NK-92 (cell line): ENCODE results near the gene OR7G3.
A peak's percentile ranks its signal among the peaks of the same experiment; 100 is the strongest.

Experiments used
- DNase-seq: peaks from one replicate; lab custom pipeline; 2025; ENCODE audit not compliant: unreplicated experiment; lab: John Stamatoyannopoulos, UW

OR7G3 gene

GRCh38 chr19:9126900-9127405 lies at the start of gene OR7G3:
OR7G3 (minus strand) TSS chr19:9126950; CDS start chr19:9126950, 0 bp downstream.
- DNase-seq = no peak

- no peak for DNase-seq
Measured at GRCh38 chr19:9175326-9175725, 48.6 kb upstream of the OR7G3 start.

DNA sequence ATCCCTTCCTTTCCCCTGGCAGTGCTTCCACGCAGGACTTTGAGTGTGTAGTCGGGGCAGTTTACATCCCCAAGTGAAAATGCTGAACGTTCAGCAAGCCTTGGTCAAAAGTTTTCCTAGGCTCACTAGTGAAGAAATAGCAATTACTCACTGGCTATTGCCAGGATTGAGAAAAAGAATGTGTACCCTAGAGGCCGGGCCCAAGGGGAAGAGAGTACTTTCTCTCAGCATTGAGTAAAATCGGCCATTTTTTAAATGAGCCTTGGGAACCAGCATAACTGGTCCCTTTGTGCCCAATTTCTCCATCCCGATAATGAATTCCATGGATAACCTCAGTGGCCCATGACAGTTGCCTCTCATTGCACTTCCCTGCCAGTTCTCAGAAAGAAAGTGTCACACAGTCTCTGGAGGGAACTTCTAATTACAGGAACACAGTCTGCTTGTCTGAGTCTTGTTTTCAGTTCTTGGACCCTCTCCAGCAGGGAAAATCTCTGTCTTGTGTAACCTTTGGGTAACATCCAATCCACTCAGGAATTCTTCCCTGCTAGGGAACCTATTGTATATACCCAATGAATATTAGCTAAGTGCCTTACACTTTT lies 44.7 kb upstream of the OR7G3 start:
- no peak for DNase-seq

GRCh38 chr19:9166846-9167245 lies 40.1 kb upstream of the OR7G3 start:
- DNase-seq = no peak

DNA sequence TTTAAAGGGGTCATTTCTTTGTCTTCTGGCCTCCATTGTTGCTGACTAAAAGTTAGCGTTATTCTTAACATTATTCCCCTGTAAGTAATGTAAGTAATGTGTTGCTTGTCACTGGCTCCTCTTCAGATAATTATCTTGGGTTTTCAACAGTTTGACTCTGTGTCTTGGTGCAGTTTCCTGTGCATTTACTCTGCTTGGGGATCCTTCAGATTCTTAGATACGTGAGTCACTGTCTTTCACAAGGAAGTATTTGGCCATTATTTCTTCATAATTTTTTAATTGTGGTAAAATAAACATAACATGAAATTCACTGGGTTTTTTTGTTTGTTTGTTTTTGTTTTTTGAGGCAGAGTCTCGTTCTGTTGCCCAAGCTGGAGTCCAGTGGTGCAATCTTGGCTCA lies 38.5 kb upstream of the OR7G3 start:
- DNase-seq = no peak

GRCh38 chr19:9161427-9161826 lies 34.7 kb upstream of the OR7G3 start:
- no peak for DNase-seq

DNA sequence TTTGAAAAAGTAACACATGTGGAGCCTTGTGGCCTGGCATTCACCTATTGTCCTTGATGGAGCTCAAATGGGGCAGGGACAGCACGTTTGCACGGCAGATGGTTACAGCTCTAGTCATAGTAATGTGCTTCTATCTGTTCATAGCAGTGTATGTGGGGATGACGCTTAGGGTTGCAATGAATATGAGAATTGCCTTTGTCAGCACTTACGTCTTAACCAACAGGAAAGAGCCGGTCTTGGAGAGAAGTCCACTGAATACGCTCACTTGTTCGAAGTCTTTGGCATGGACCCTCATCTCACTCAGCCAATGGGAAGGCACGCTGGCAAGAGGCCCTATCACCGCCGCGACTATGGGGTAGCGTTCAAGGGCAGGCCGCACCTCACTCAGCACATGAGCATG lies 33.1 kb upstream of the OR7G3 start:
- no peak for DNase-seq

DNA sequence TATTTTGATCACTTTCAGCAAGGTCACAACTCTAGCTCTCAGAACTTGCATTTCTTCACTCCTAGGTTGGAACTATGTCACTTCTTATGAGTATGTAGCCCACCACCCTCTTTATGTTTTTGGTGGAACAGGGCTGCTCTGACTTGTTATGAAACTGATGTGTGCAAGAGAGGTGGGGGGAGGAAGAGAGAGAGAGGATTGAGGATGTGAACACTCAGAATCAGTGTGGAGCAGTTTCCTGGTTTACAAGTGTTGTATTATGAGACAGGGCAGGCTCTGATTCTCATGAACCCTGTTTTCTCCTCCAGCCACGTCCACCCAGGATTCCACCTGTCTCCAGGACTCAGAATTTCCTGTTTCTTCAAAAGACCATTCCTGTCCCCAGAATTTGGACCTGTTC lies 29.6 kb upstream of the OR7G3 start:
- DNase-seq = no peak

- no peak for DNase-seq
Measured at GRCh38 chr19:9155591-9155990, 28.8 kb upstream of the OR7G3 start.

DNA sequence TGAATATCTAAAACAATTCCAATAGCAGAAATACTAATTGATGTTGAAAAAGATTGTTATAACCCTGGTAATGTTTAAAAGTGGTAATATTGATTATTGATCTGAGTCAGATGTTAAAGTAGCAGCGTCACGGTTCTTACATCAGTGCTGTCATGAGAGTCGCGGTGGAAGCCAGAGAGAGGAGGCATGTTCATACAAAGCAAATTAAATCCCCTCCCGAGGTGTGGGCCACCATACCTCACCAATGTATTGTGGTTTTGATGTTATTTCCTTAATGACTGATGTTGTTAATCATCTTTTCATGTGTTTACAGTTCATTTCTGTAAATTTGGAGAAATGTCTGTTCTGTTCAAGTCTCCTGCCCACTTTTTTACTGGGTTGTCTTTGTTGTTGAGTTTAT lies 24.6 kb upstream of the OR7G3 start:
- no peak for DNase-seq

- no peak for DNase-seq
Measured at GRCh38 chr19:9150650-9151049, 23.9 kb upstream of the OR7G3 start.

- no peak for DNase-seq
Measured at GRCh38 chr19:9149997-9150396, 23.2 kb upstream of the OR7G3 start.

DNA sequence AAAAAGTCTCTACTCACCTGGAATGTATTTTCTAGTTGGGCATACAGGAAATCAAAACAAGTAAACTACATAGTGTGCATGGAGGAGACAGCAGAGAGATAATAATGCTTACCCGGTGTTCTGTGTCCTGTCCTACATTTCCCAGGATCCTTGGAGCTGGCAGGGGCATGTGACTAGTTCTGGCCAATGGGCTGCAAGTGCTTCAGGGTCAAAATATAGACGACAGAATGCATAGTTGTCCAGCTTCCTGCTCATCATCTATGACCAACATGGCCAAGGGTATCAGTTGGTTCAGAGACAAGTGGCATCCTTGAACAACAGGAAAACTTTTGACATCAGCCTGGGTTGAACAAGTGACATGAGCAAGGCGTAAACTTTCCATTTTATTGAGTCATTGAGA lies 21.9 kb upstream of the OR7G3 start:
- DNase-seq = no peak

DNA sequence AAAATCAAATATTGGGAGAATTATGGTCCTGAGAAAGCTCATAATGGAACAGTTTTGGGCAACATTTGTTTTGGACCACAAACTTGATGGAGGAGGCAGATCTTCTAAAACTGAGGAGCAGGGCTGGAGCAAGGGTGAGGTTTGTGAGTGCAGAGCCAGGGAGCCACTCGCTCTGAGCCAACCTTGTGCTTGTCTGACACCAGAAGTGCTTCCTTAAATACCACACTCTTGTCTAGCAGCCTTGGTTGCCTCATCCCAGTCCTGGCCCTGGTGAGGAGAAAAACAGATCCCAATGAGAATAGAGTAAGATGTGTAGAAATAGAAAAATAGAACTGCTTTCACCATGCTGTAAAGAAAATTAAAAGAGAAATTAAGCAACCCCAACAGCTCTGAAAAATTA lies 20.1 kb upstream of the OR7G3 start:
- DNase-seq = no peak

DNA sequence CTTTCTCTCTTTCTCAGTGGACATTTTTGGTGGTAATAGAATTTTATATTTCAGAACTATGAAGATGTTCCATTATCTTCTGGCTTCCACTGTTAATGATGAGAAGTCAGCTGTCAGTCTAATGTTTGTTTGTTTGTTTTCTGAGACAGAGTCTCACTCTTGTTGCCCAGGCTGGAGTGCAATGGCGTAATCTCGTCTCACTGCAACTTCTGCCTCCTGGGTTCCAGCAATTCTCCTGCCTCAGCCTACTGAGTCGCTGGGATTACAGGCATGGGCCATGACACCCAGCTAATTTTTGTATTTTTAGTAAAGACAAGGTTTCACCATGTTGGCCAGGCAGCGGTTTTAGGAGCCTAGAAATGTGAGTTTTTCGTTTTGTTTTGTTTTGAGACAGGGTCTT lies 18.2 kb upstream of the OR7G3 start:
- DNase-seq = no peak

GRCh38 chr19:9140159-9140874 lies 13.6 kb upstream of the OR7G3 start, which contains the start of gene ZNF317:
ZNF317 (plus strand) TSS chr19:9140397; CDS start chr19:9156017, 15,620 bp downstream.
- DNase-seq = peak; percentile 66

DNA sequence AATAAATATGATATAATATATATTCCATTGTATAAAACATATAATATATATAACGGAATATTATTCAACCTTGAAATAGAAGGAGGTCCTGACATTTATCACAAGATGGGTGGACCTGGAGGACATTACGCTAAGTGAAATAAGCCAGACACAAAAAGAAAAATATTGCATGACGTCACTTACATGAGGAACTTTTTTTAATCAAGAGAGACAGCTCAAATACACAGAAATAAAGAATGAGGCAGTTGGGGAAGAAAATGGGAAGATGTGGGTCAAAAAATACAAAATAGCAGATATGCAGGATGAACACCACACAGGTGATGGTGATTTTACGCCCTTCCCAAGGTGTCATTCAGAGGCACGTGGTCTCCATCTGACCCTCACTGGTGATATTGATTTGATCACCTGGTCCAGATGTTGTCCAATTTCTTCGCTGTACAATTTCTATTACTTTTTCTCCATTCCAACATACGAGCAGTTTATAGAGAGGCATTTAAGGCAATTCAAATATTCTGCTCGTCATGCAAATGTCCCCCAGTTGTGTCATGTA lies 12.9 kb upstream of the OR7G3 start:
- DNase-seq = no peak

DNA sequence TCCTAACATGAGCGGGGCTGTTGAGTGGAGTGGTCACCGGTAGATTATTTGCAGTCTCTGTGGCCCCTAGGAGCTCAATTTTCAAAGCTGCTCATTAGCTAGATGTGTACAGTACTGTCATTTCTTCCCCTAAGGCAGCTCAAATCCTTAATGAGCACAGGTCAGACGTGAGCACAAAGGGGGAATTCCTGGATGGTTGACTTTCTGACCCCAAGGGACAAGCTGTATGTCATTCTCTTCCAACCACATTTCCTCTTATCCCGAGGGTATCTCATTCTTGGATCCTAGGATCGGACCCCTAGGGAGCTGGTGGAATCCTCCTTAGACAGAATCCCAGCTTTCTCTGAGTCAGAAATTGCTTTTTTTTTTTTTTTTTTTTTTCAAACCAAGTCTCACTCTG lies 5.7 kb upstream of the OR7G3 start:
- DNase-seq = no peak

DNA sequence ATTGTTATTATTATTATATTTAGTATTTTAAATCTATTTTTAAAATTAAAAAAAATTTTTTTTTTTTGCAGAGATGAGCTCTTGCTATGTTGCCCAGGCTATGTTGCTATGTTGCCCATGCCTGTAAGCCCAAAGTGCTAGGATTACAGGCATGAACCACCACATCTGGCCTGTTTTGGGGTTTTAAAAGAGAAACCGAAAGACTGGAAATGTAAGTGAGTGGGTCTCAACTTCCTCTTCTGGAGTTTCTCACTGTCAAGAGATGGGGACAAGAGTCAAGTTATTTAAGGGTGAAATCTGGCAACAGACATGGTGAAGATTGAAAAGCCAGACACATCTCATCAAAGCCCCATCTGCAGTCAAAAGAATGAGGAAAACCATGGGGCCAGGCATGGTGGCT lies 4.2 kb upstream of the OR7G3 start:
- DNase-seq = no peak

DNA sequence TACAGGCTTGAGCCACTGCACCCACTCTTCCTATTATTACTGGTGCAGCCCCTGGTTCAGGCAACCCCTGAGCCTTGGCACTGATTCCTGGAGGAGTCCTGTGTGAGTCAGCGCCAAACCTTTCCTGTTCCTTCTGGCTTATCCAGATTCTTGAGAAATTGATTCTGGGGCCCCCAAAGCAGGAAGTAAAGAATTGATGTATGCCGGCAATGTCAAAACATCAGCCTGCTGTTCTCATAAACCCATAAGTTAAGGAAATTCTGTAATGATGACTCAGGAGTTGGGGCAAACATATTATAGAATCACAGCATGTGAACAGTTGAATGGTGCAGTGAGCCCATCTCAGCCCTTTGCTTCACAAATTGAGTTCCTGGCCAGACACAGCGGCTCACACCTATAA lies 1.4 kb upstream of the OR7G3 start:
- no peak for DNase-seq

GRCh38 chr19:9116547-9116946 lies 10.2 kb downstream of the OR7G3 start:
- DNase-seq = no peak

GRCh38 chr19:9115307-9115813 lies 11.4 kb downstream of the OR7G3 start, which contains the start of gene OR7G1:
OR7G1 (minus strand) TSS chr19:9115763; CDS start chr19:9115763, 0 bp downstream.
- no peak for DNase-seq
